BJ (cell line): Measurements from ENCODE around the gene FNDC3B. TPM values are rescaled to one million over a fixed set of nuclear protein-coding genes. Genes with fewer than 3 reads are reported as not detected.

Experiments
- CTCF ChIA-PET: fragments of 350-600 bp; formaldehyde crosslinking; extraction: SDS; loops from one replicate; lab custom pipeline; 2021; ENCODE audit warnings: antibody characterized with exemption, inconsistent platforms; lab: Yijun Ruan, JAX
- POLR2A ChIA-PET: fragments of 300-600 bp; sonication (Branson Sonifier 250); formaldehyde crosslinking; extraction: SDS; loops from one replicate; lab custom pipeline; 2021; ENCODE audit warnings: antibody characterized with exemption; lab: Charles Lee
- DNase-seq: peaks from one replicate; pipeline ENCODE4 v3.0.0-alpha.2; 2011; ENCODE audit warnings: low read depth
- H3K27me3 ChIP-seq: 2 replicates; pipeline ENCODE4 v1.6.0; 2011; ENCODE audit warnings: low read length; ENCODE audit not compliant: control insufficient read depth, insufficient read depth
- H3K36me3 ChIP-seq: 2 replicates; pipeline ENCODE4 v1.5.1; 2011; ENCODE audit warnings: low read length; ENCODE audit not compliant: control insufficient read depth, insufficient read depth
- H3K4me3 ChIP-seq: 2 replicates; pipeline ENCODE4 v1.5.1; 2011; ENCODE audit warnings: low read depth, mild to moderate bottlenecking, control low read depth, low read length
- polyA plus RNA-seq: library from polyadenylated mRNA; depleted of rRNA; stranded (reverse); fragments of >200 nt; gene quantifications from 2 replicates; pipeline ENCODE4 v1.2.3, GENCODE V29; 2011
- TF ChIP-seq, protein P1 (sequence below): IDR thresholded peaks from 2 replicates; pipeline ENCODE4 v1.5.1; 2011; ENCODE audit warnings: low read depth, mild to moderate bottlenecking, control low read depth, inconsistent platforms, low read length, moderate library complexity; ENCODE audit not compliant: insufficient read depth

Gene FNDC3B
- polyA plus RNA-seq, 1 experiment, result 28.6 TPM

DNA sequence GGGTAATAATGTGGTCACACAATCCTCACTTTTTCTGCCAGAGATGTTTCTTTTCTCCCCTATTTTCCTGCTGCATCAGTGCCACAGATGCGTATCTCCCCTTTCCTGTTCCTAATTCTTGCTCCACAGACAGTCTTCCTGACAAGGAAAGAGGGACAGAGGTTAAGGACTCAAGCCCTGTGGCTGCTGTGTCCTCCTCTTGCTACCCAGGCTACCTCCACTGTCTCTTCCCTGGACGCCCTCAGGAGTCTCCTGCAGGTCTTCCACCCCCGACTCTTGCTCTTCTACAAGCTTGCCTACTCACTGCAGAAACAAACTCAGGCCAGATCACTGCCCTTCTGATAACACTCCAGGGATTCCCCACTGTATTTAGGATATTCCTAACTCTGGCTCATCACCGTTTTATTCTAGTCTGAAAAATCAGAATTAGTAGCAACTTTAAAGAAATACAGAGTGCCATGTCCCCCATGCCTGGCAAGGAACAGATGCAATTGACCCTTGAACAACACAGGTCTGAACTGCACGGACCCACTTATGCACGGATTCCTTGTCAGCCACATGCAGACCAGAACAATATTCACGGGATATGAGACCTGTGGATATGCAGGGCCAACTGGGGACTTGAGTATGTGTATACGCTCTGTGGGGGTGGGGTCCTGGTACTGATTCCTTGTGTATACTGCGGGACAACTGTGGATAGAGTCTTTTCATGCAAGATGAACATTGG, 257.0 kb downstream of the FNDC3B start:
- TF ChIP-seq, protein P1, sequence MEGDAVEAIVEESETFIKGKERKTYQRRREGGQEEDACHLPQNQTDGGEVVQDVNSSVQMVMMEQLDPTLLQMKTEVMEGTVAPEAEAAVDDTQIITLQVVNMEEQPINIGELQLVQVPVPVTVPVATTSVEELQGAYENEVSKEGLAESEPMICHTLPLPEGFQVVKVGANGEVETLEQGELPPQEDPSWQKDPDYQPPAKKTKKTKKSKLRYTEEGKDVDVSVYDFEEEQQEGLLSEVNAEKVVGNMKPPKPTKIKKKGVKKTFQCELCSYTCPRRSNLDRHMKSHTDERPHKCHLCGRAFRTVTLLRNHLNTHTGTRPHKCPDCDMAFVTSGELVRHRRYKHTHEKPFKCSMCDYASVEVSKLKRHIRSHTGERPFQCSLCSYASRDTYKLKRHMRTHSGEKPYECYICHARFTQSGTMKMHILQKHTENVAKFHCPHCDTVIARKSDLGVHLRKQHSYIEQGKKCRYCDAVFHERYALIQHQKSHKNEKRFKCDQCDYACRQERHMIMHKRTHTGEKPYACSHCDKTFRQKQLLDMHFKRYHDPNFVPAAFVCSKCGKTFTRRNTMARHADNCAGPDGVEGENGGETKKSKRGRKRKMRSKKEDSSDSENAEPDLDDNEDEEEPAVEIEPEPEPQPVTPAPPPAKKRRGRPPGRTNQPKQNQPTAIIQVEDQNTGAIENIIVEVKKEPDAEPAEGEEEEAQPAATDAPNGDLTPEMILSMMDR, result no peak
- no peak overlapping the region for H3K4me3 ChIP-seq
- H3K27me3 ChIP-seq, result no peaks in the 10 kb centered on the region
- POLR2A ChIA-PET, result no interaction called here
- DNase-seq, result no peak
- CTCF ChIA-PET, result interaction anchor here (0.5 kb wide), 1 partner anchor 43 kb away, joined by 3 read pairs; no protein-coding TSS in a partner anchor
- H3K36me3 ChIP-seq, result peaks cover 12% of the 10 kb centered on the region; the same call in 1 of the 2 replicates

DNA sequence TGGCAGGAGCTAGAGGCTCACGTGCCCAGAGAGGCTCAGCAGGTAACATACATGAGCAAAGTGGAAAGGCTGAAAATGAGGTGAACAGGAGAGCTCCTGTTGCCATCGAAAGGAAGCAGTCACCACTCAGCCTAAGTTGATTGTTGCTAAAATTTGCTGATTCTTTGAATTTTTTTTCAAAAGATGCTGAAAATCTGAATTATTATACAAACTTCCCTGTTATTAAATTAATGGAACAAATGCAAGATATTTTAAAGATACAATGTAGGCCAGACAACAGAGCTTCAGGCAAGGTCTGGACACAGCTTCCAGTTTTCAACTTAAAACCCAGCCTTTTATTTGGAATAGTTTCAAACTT, 257.6 kb downstream of the FNDC3B start:
- ChIA-PET CTCF (interaction anchor here (0.5 kb wide), 1 partner anchor 42 kb away, joined by 3 read pairs; no protein-coding TSS in a partner anchor), POLR2A (no interaction called here)
- H3K27me3 ChIP-seq, result no peaks in the 10 kb centered on the region
- no peak for DNase-seq
- peaks cover 11% of the 10 kb centered on the region for H3K36me3 ChIP-seq
- TF ChIP-seq, protein P1, result no peak
- H3K4me3 ChIP-seq, result no peak overlapping the region

DNA sequence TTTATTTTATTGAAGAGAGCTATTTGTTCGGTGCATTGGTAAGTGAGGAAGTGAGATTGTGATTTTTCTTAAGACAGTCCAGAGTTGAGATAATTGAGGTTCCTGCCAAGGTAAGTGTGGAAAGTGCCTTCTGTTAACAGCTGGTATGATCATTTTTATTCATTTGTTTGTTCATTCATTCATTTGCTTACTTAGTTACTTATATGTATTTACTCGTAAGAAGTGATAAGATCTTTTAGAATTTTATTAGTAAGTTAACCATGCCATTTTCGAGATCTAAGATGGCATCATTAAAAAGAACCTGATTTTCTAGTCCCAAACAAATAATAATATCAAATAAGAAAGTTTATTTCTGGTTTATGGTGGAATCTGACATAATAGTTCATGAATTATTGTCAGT, 258.9 kb downstream of the FNDC3B start:
- H3K27me3 ChIP-seq, result no peaks in the 10 kb centered on the region
- H3K36me3 ChIP-seq, result peaks cover 11% of the 10 kb centered on the region
- POLR2A ChIA-PET, result no interaction called here
- TF ChIP-seq, protein P1, result no peak
- CTCF ChIA-PET, result no interaction called here
- no peak for DNase-seq
- no peak overlapping the region for H3K4me3 ChIP-seq

DNA sequence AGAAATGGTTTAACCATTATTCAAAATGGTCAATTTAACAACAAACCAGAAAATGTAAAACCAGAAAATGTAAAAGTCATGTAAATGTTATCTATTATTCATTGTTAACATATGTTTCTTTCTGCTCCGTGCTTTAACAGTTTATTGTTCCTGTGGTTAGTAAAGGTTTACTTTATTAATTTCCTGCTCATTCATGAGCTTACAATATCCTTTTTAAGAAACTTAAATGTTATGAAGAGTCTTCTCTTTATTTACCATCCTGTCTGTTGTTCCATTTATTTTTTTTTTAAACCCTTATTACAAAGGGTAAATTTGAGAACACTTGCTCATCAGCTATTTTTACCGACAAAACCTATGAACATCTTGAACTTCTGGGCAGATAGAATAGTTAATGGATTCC, 260.8 kb downstream of the FNDC3B start:
- TF ChIP-seq, protein P1, result no peak
- Histone ChIP-seq H3K4me3 (no peak overlapping the region), H3K36me3 (peaks cover 12% of the 10 kb centered on the region), H3K27me3 (no peaks in the 10 kb centered on the region)
- no peak for DNase-seq
- CTCF ChIA-PET, result interaction anchor here (0.6 kb wide), 1 partner anchor 1344 kb away, joined by 3 read pairs; no protein-coding TSS in a partner anchor
- POLR2A ChIA-PET, result no interaction called here

DNA sequence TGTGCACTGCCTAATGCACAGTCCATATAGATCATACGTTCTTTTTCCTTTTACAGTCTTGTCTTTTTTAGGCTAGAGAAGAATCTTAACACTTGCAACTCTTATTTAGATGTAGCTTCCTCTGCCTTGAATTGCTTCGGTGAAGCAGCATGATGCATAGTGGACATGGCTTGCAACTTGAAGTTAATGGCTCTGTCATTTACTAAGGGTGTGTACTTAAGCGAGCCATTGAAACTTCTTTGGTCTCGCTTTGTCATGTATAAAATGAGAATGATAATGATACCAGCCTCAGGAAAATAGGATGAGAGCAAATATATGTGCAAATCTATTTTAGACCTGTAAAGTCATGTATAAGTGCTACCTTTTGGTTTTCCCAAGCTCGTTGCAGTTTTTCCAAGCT, 261.5 kb downstream of the FNDC3B start:
- POLR2A ChIA-PET, result no interaction called here
- Histone ChIP-seq H3K36me3 (peaks cover 12% of the 10 kb centered on the region), H3K27me3 (no peaks in the 10 kb centered on the region), H3K4me3 (no peak overlapping the region)
- TF ChIP-seq, protein P1, result no peak
- DNase-seq, result no peak
- CTCF ChIA-PET, result interaction anchor here (1.1 kb wide), 1 partner anchor 32 kb away, joined by 4 read pairs; no protein-coding TSS in a partner anchor
